GM18505 (cell line): Measurements from ENCODE around the gene TRERF1.

Experiments used
- ATAC-seq: cut with Tn5 transposase; IDR thresholded peaks from one replicate; pipeline ENCODE4 v1.9.1; 2021; ENCODE audit not compliant: unreplicated experiment
- POLR2A ChIP-seq: IDR thresholded peaks from 4 replicates; pipeline ENCODE4 v1.6.1; 2011; ENCODE audit warnings: borderline replicate concordance; ENCODE audit not compliant: insufficient read depth, insufficient read length; ENCODE audit errors: extremely low read depth

Gene TRERF1

DNA sequence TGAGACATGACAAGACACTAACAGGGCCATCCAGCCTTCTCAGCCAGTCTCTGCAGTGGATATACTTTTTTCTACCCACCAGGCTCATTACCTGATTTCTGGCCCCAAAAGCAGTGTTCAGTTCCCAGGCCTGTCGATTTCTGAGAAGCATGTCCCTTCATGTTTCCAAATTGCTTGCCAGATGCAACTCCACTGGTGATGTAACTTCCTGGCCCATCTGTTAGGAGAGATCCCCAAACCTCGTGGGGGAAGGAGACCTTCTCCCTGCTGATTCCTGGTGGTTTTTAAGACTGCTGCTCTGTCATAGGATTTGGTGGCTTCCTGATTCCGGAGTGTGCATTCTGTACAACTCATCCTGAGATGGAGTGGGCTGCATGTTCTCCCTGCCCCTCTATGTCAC lies 202.4 kb downstream of the TRERF1 start:
- no peak for ATAC-seq

GRCh38 chr6:42243046-42243445 lies 208.7 kb downstream of the TRERF1 start:
- TF ChIP-seq POLR2A: no peak
- ATAC-seq: no peak

More for the DNA sequence above, 202.4 kb downstream of the TRERF1 start:
- TF ChIP-seq POLR2A: no peak

DNA sequence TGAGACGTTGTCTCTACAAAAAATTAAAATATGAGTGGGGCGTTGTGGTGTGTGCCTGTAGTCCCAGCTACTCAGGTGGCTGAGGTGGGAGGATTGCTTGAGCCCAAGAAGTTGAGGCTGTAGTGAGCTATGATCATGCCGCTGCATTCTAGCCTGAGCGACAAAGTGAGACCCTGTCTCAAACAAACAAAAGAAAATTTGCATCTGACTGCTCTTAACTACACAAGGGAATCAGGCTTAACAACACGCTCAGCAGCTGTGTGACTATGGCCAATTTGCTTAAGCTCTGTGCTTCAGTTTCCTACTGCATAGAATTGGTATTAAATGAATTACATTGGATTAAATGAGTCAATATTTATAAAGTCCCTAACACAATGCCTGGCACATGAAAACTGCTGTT lies 209.8 kb downstream of the TRERF1 start:
- no peak for TF ChIP-seq POLR2A
- no peak for ATAC-seq

- no peak for ATAC-seq
- TF ChIP-seq POLR2A: no peak
Measured at GRCh38 chr6:42239736-42240375, 211.9 kb downstream of the TRERF1 start.

DNA sequence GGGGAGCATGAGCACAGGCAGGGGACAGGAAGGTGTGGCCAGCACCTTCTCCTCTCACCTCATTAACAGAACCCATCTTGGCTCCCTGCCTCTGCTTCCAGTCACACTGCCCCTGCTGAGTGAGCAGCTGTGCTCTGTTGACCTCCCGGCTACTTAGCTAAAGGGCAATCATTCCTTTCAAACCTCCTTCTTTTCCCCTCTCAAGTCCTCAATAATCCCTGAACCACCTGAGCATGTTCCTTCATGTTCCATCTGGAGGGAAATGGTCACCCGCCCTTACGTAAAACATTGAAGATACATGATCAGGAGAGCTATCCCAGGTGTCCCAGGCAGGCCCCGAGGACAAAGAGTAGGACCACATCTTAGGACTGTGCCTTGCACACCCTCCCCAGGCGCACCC lies 212.4 kb downstream of the TRERF1 start:
- ATAC-seq: no peak
- TF ChIP-seq POLR2A: no peak

GRCh38 chr6:42237857-42238256 lies 213.9 kb downstream of the TRERF1 start:
- ATAC-seq: no peak
- TF ChIP-seq POLR2A: no peak

- TF ChIP-seq POLR2A: no peak
- ATAC-seq: no peak
Measured at GRCh38 chr6:42236682-42237473, 214.8 kb downstream of the TRERF1 start.

DNA sequence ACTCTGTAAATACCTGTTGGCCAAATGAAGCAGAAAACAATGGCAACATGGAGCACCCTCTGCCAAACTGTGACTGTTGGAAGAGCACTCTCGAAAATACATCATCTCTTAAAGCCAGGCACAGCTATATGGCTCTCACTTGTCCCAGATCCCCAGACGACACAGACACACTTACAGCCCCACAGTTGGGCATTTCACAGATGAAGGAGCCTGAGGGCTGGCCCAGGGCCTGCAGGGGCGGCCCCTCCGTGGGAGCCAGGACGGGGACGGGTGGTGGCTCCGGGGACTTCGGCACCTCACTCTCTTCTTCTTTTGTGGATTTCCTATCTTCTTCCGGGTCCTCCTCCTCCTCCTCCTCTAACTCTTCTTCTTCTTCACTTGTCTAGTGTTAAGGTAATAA lies 215.7 kb downstream of the TRERF1 start:
- ATAC-seq: no peak
- TF ChIP-seq POLR2A: no peak

DNA sequence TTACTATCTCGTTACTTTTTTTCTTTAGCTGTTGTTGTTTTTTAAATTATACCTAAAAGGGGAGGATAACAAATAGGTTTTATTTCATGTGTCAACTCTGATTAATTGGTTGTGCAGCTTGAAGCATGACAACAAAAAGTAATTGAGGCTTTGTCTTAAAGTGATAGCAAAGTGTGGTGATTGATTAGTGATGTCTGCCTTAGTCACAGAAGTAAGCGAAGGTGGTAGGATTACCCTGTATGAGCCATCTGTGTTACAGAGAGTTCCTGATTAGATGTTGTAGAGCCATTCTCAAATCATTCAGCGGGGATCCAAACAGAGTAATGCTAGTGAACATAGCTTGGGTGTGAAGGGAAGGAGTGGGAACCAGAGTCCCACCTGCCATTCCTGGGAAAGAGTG lies 219.7 kb downstream of the TRERF1 start:
- no peak for TF ChIP-seq POLR2A
- no peak for ATAC-seq

DNA sequence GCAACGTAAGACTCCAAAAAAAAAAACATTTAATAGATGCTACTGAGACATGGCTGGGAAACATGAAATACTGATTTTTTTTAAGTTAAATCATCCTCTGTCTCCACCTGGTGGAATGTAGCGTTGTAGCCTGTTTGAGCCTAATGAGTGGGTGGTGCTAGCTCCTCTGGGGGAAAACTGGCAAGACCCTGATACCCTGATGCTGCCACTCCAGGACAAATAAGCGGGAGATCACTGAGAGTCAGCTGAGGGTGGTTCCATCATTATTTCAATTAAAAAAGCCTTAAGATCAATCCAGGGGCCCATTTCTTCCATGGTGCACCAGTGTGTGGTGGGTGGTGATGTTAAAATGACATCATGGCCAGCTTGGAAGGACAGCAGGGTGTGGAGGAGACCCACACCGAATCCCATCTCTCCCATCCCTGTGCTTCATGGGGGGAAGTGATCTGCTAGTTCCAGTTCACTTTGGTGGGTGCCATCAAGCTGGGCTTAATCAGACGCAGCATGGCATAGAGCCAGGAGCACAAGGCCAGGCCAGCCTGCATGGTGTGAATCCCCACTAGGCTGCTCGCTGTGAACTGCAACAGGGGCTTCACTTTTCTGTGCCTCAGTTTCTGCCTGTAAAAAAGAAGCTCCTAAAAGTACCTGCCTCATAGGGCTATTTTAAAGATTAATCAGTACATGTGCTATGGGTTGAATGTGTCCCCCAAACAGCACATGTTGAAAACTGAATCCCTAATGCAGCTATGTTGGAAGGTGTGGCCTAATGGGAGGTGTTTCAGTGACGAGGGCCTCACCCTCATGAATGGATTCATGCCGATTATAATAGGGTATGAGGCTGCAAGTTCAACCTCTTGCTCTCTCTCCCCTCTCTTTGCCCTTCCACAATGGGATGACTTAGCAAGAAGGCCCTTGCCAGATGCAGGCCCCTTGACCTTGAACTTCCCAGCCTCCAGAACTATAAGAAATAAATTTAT lies 221.1 kb downstream of the TRERF1 start:
- no peak for TF ChIP-seq POLR2A

GRCh38 chr6:42229506-42230119 lies 222.1 kb downstream of the TRERF1 start:
- ATAC-seq: no peak
- TF ChIP-seq POLR2A: no peak

More for the DNA sequence above, 221.1 kb downstream of the TRERF1 start:
- no peak for ATAC-seq

GRCh38 chr6:42228305-42228704 lies 223.4 kb downstream of the TRERF1 start:
- ATAC-seq: no peak
- TF ChIP-seq POLR2A: no peak

DNA sequence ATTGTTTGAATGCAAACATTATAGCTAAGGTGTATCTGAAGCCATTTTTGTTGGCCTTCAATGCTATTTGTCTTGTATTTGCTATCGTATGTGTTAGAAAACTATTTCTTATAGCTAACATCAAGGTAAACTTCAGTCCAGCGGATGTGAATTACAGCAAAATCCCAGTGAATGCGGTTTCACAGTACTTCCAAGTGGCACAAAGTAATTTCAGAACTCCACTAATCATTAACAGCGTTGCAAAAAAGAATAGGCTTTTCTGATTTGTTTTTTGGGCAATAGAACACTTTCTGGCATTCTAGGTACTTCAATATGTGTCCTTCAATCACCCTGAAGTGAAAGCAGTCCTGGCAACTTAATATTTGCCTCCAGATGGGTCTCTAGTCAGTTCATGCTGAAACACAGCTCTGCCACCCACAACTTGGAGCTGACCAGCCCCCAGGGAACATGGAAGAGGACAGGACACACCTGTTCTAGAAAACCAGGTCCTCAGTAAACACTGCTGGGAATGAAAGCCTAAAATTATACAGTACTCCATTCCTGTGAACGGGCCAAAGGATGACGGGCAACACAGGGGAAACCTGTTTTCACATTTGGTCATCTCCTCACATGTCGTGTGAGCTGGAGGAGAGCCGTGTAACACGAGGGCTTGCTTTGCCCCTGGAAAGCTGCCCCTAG lies 224.4 kb downstream of the TRERF1 start:
- no peak for ATAC-seq
- no peak for TF ChIP-seq POLR2A

- no peak for TF ChIP-seq POLR2A
- ATAC-seq: no peak
Measured at GRCh38 chr6:42226645-42227143, 225.0 kb downstream of the TRERF1 start.
